PC-9 (cell line): ENCODE measurements around the gene PARN.

ENCODE experiments used
- CTCF ChIP-seq: fragments of 200-600 bp; sonication (generic); conservative IDR thresholded peaks from 2 replicates; pipeline ENCODE4 v1.6.1; 2017; ENCODE audit warnings: mixed run types, antibody characterized with exemption, mild to moderate bottlenecking, moderate library complexity
- EZH2 ChIP-seq: fragments of 200-600 bp; sonication (generic); IDR thresholded peaks from 2 replicates; pipeline ENCODE4 v1.8.0; 2017; ENCODE audit warnings: antibody characterized with exemption, low read depth

- TF ChIP-seq CTCF (no peak), EZH2 (no peak)
Measured at GRCh38 chr16:14409563-14409962, 220.5 kb downstream of the PARN start.
